ENCODE data around the gene STX10. TPM values are rescaled to one million over a fixed set of nuclear protein-coding genes. Genes with fewer than 3 reads are reported as not detected.
"Not testable (repeated sequence)": the region's sequence is repeated elsewhere in the genome, so short reads cannot be mapped to it uniquely, and the experiment has no call there.

STX10 gene
- total RNA-seq, 1 donor from 2014 or later: 66.2 TPM

GRCh38 chr19:13176345-13176744 lies 26.2 kb upstream of the STX10 start:
- Mint-ChIP-seq H3K36me3 (ENCODE audit: low read depth) (peaks cover 6% of the 10 kb centered on the region), H3K27me3 (no peaks in the 10 kb centered on the region), H3K4me1 (peaks cover 28% of the 10 kb centered on the region), H3K4me3 (no peak overlapping the region), H3K9me3 (no peaks in the 10 kb centered on the region), H3K27ac (no peak overlapping the region)
- intact Hi-C loops (cut with micrococcal nuclease): no loop called here
- no peak for DNase-seq

- Mint-ChIP-seq H3K9me3 (no peaks in the 10 kb centered on the region), H3K27me3 (no peaks in the 10 kb centered on the region), H3K27ac (peak overlapping the region; percentile 97), H3K4me3 (peak overlapping the region; percentile 88), H3K36me3 (ENCODE audit: low read depth) (peaks cover 6% of the 10 kb centered on the region), H3K4me1 (peaks cover 40% of the 10 kb centered on the region)
- DNase-seq: peak; percentile 57
- intact Hi-C loops (cut with micrococcal nuclease): no loop called here
Observed at GRCh38 chr19:13173139-13173737, 23.1 kb upstream of the STX10 start.

GRCh38 chr19:13172346-13173138 lies 22.4 kb upstream of the STX10 start:
- Mint-ChIP-seq H3K4me1 (peaks cover 44% of the 10 kb centered on the region), H3K36me3 (ENCODE audit: low read depth) (peaks cover 8% of the 10 kb centered on the region), H3K9me3 (no peaks in the 10 kb centered on the region), H3K4me3 (peak overlapping the region; percentile 88), H3K27me3 (no peaks in the 10 kb centered on the region), H3K27ac (peak overlapping the region; percentile 97)
- DNase-seq: peak; percentile 85
- intact Hi-C loops (cut with micrococcal nuclease): no loop called here

- peak overlapping the region; percentile 28 for H3K4me3 Mint-ChIP-seq
- H3K4me1 Mint-ChIP-seq: peaks cover 54% of the 10 kb centered on the region
- intact Hi-C loops (cut with micrococcal nuclease): no loop called here
Observed at GRCh38 chr19:13171146-13171545, 21.0 kb upstream of the STX10 start.

GRCh38 chr19:13169769-13170168 lies 19.6 kb upstream of the STX10 start:
- intact Hi-C loops (cut with micrococcal nuclease): no loop called here
- H3K4me3 Mint-ChIP-seq: peak overlapping the region; percentile 20
- peaks cover 66% of the 10 kb centered on the region for H3K4me1 Mint-ChIP-seq
- H3K27me3 Mint-ChIP-seq: no peaks in the 10 kb centered on the region
- DNase-seq: no peak
- peaks cover 8% of the 10 kb centered on the region for H3K36me3 Mint-ChIP-seq (ENCODE audit: low read depth)
- no peaks in the 10 kb centered on the region for H3K9me3 Mint-ChIP-seq
- H3K27ac Mint-ChIP-seq: peak overlapping the region; percentile 95

More at GRCh38 chr19:13171146-13171545, 21.0 kb upstream of the STX10 start:
- Mint-ChIP-seq H3K36me3 (ENCODE audit: low read depth) (peaks cover 8% of the 10 kb centered on the region), H3K27ac (peak overlapping the region; percentile 97), H3K27me3 (no peaks in the 10 kb centered on the region), H3K9me3 (no peaks in the 10 kb centered on the region)
- no peak for DNase-seq

- not testable (repeated sequence) for H3K27me3 Mint-ChIP-seq; DNase-seq; H3K36me3 Mint-ChIP-seq (ENCODE audit: low read depth); H3K9me3 Mint-ChIP-seq
- Mint-ChIP-seq H3K4me3 (peak overlapping the region; percentile 39), H3K27ac (peak overlapping the region; percentile 95), H3K4me1 (peaks cover 68% of the 10 kb centered on the region)
- intact Hi-C loops (cut with micrococcal nuclease): loop anchor here (2.0 kb wide), 2 partner anchors 13 to 29 kb away; no protein-coding TSS in a partner anchor
Observed at GRCh38 chr19:13166151-13166550, 16.0 kb upstream of the STX10 start.

- Mint-ChIP-seq H3K4me1 (peaks cover 68% of the 10 kb centered on the region), H3K9me3 (no peaks in the 10 kb centered on the region), H3K27me3 (no peaks in the 10 kb centered on the region), H3K4me3 (peak overlapping the region; percentile 89), H3K27ac (peak overlapping the region; percentile 95), H3K36me3 (ENCODE audit: low read depth) (peaks cover 3% of the 10 kb centered on the region)
- intact Hi-C loops (cut with micrococcal nuclease): no loop called here
- no peak for DNase-seq
Observed at GRCh38 chr19:13165162-13165997, 15.2 kb upstream of the STX10 start.

GRCh38 chr19:13164343-13165161 lies 14.4 kb upstream of the STX10 start:
- Mint-ChIP-seq H3K9me3 (no peaks in the 10 kb centered on the region), H3K27ac (peak overlapping the region; percentile 95), H3K4me3 (peak overlapping the region; percentile 89), H3K27me3 (no peaks in the 10 kb centered on the region), H3K36me3 (ENCODE audit: low read depth) (peaks cover 5% of the 10 kb centered on the region), H3K4me1 (peaks cover 64% of the 10 kb centered on the region)
- DNase-seq: peak; percentile 86
- intact Hi-C loops (cut with micrococcal nuclease): no loop called here

- H3K27me3 Mint-ChIP-seq: no peaks in the 10 kb centered on the region
- H3K27ac Mint-ChIP-seq: peak overlapping the region; percentile 95
- peaks cover 5% of the 10 kb centered on the region for H3K36me3 Mint-ChIP-seq (ENCODE audit: low read depth)
- H3K4me1 Mint-ChIP-seq: peaks cover 57% of the 10 kb centered on the region
- DNase-seq: peak; percentile 86
- peak overlapping the region; percentile 89 for H3K4me3 Mint-ChIP-seq
- no peaks in the 10 kb centered on the region for H3K9me3 Mint-ChIP-seq
- intact Hi-C loops (cut with micrococcal nuclease): loop anchor here (1.0 kb wide), 2 partner anchors 8 to 1366 kb away; partner anchors contain the start of gene TECR
Observed at GRCh38 chr19:13163609-13164342, 13.6 kb upstream of the STX10 start.

- H3K27me3 Mint-ChIP-seq: no peaks in the 10 kb centered on the region
- DNase-seq: peak; percentile 98
- H3K4me3 Mint-ChIP-seq: peak overlapping the region; percentile 89
- H3K27ac Mint-ChIP-seq: peak overlapping the region; percentile 95
- peaks cover 7% of the 10 kb centered on the region for H3K36me3 Mint-ChIP-seq (ENCODE audit: low read depth)
- intact Hi-C loops (cut with micrococcal nuclease): loop anchor here (1.0 kb wide), 2 partner anchors 8 to 1366 kb away; partner anchors contain the start of gene TECR
- no peaks in the 10 kb centered on the region for H3K9me3 Mint-ChIP-seq
- H3K4me1 Mint-ChIP-seq: peaks cover 59% of the 10 kb centered on the region
Observed at GRCh38 chr19:13162724-13163608, 12.8 kb upstream of the STX10 start.

- H3K27ac Mint-ChIP-seq: peak overlapping the region; percentile 72
- intact Hi-C loops (cut with micrococcal nuclease): no loop called here
- DNase-seq: no peak
- H3K36me3 Mint-ChIP-seq (ENCODE audit: low read depth): peaks cover 7% of the 10 kb centered on the region
- H3K9me3 Mint-ChIP-seq: no peaks in the 10 kb centered on the region
- H3K27me3 Mint-ChIP-seq: no peaks in the 10 kb centered on the region
- peaks cover 59% of the 10 kb centered on the region for H3K4me1 Mint-ChIP-seq
- H3K4me3 Mint-ChIP-seq: peak overlapping the region; percentile 45
Observed at GRCh38 chr19:13160557-13160956, 10.4 kb upstream of the STX10 start.

- Mint-ChIP-seq H3K9me3 (no peaks in the 10 kb centered on the region), H3K4me1 (peaks cover 56% of the 10 kb centered on the region), H3K36me3 (ENCODE audit: low read depth) (peaks cover 13% of the 10 kb centered on the region), H3K27ac (peak overlapping the region; percentile 53), H3K4me3 (peak overlapping the region; percentile 59), H3K27me3 (no peaks in the 10 kb centered on the region)
- intact Hi-C loops (cut with micrococcal nuclease): no loop called here
- DNase-seq: no peak
Observed at GRCh38 chr19:13159713-13160112, 9.5 kb upstream of the STX10 start.

Measured in activated CD4-positive, alpha-beta T cell treated with anti-CD3 and anti-CD28 coated beads, Interleukin-2, amount 10 ng/mL, durations not matched to agents 24 days and 14 days (primary cell).